Muscle layer of duodenum (tissue), 2 donors: ENCODE results near the gene MINDY1.

Experiments
- H3K27ac ChIP-seq: one replicate; pipeline ENCODE4 v1.7.0; 2013; ENCODE audit warnings: mild to moderate bottlenecking, low read length
- H3K27me3 ChIP-seq: one replicate; pipeline ENCODE4 v1.7.0; 2013; ENCODE audit warnings: low read depth, mild to moderate bottlenecking, control low read depth, low read length
- H3K36me3 ChIP-seq, 2 donors: one replicate each; pipeline ENCODE4 v1.7.0; 2013; ENCODE audit warnings: low read length in 2 of 2, control low read depth in 1 of 2, mild to moderate bottlenecking in 1 of 2; ENCODE audit not compliant: insufficient read depth in 2 of 2, control insufficient read depth in 1 of 2
- H3K4me1 ChIP-seq, 2 donors: one replicate each; pipeline ENCODE4 v1.7.0; 2013; ENCODE audit warnings: low read length in 2 of 2, mild to moderate bottlenecking in 2 of 2, control low read depth in 1 of 2, moderate library complexity in 1 of 2; ENCODE audit not compliant: insufficient read depth in 2 of 2, control insufficient read depth in 1 of 2
- H3K4me3 ChIP-seq, 2 donors: one replicate each; pipeline ENCODE4 v1.7.0; 2013; ENCODE audit warnings: low read length in 2 of 2, low read depth in 1 of 2, mild to moderate bottlenecking in 1 of 2
- H3K9me3 ChIP-seq, 2 donors: one replicate each; pipeline ENCODE4 v1.7.0; 2013; ENCODE audit warnings: low read length in 2 of 2, control low read depth in 1 of 2, mild to moderate bottlenecking in 1 of 2; ENCODE audit not compliant: control insufficient read depth in 1 of 2
- donor health status: healthy.

MINDY1 gene

GRCh38 chr1:151006327-151007052 lies at the start of gene MINDY1:
TSS of gene MINDY1 (minus strand) at chr1:151006902. CDS start at chr1:151002617, 4,285 bp downstream.
- H3K36me3 ChIP-seq, result peaks cover 4 to 16% of the 10 kb centered on the region in 2 donors
- H3K4me3 ChIP-seq, result peak within 1 kb of the TSS; percentile 82 to 88
- H3K27ac ChIP-seq, result peak within 1 kb of the TSS; percentile 95
- H3K27me3 ChIP-seq, result no peaks in the 10 kb centered on the region
- H3K9me3 ChIP-seq, result no peaks in the 10 kb centered on the region
- H3K4me1 ChIP-seq, result peaks cover 25 to 62% of the 10 kb centered on the region in 2 donors

GRCh38 chr1:151056149-151056548 lies 49.4 kb upstream of the MINDY1 start:
- H3K4me1 ChIP-seq, result peaks cover 7 to 38% of the 10 kb centered on the region in 2 donors
- H3K9me3 ChIP-seq, result no peaks in the 10 kb centered on the region
- H3K36me3 ChIP-seq, result peaks cover 42 to 64% of the 10 kb centered on the region in 2 donors
- H3K4me3 ChIP-seq, result peak overlapping the region; percentile 2 to 99
- H3K27ac ChIP-seq, result peak overlapping the region; percentile 70
- H3K27me3 ChIP-seq, result no peaks in the 10 kb centered on the region

- peaks cover 42 to 64% of the 10 kb centered on the region in 2 donors for H3K36me3 ChIP-seq
- no peaks in the 10 kb centered on the region for H3K9me3 ChIP-seq
- H3K27ac ChIP-seq, result peak overlapping the region; percentile 70
- peaks cover 7 to 33% of the 10 kb centered on the region in 2 donors for H3K4me1 ChIP-seq
- H3K4me3 ChIP-seq, result no peak overlapping the region
- H3K27me3 ChIP-seq, result no peaks in the 10 kb centered on the region
These were observed 48.9 kb upstream of the MINDY1 start for GRCh38 chr1:151055581-151055980.

- H3K27me3 ChIP-seq, result no peaks in the 10 kb centered on the region
- H3K4me3 ChIP-seq, result no peak overlapping the region
- H3K4me1 ChIP-seq, result peaks cover 7 to 33% of the 10 kb centered on the region in 2 donors
- peak overlapping the region; percentile 70 for H3K27ac ChIP-seq
- H3K9me3 ChIP-seq, result no peaks in the 10 kb centered on the region
- H3K36me3 ChIP-seq, result peaks cover 42 to 64% of the 10 kb centered on the region in 2 donors
These were observed 48.4 kb upstream of the MINDY1 start for GRCh38 chr1:151054971-151055547.

- Histone ChIP-seq H3K36me3 (peaks cover 42 to 47% of the 10 kb centered on the region in 2 donors), H3K4me1 (peaks cover 6 to 27% of the 10 kb centered on the region in 2 donors), H3K9me3 (no peaks in the 10 kb centered on the region), H3K27me3 (no peaks in the 10 kb centered on the region), H3K4me3 (no peak overlapping the region), H3K27ac (no peak overlapping the region)
These were observed 44.8 kb upstream of the MINDY1 start for GRCh38 chr1:151051356-151052009.

- Histone ChIP-seq H3K36me3 (peaks cover 31 to 38% of the 10 kb centered on the region in 2 donors), H3K4me1 (peaks cover 6 to 14% of the 10 kb centered on the region in 2 donors), H3K27ac (no peak overlapping the region), H3K9me3 (no peaks in the 10 kb centered on the region), H3K4me3 (no peak overlapping the region), H3K27me3 (no peaks in the 10 kb centered on the region)
These were observed 43.5 kb upstream of the MINDY1 start for GRCh38 chr1:151050051-151050688.

GRCh38 chr1:151049458-151049857 lies 42.8 kb upstream of the MINDY1 start:
- Histone ChIP-seq H3K4me3 (no peak overlapping the region), H3K27me3 (no peaks in the 10 kb centered on the region), H3K4me1 (peaks cover 6 to 14% of the 10 kb centered on the region in 2 donors), H3K9me3 (no peaks in the 10 kb centered on the region), H3K36me3 (peaks cover 24 to 31% of the 10 kb centered on the region in 2 donors), H3K27ac (no peak overlapping the region)

- peak overlapping the region; percentile 83 to 92 for H3K4me3 ChIP-seq
- no peaks in the 10 kb centered on the region for H3K27me3 ChIP-seq
- peaks cover 16 to 23% of the 10 kb centered on the region in 2 donors for H3K36me3 ChIP-seq
- H3K4me1 ChIP-seq, result peaks cover 6 to 14% of the 10 kb centered on the region in 2 donors
- no peaks in the 10 kb centered on the region for H3K9me3 ChIP-seq
- peak overlapping the region; percentile 78 for H3K27ac ChIP-seq
These were observed 41.9 kb upstream of the MINDY1 start for GRCh38 chr1:151048645-151049032.

GRCh38 chr1:151047925-151048644 lies 41.4 kb upstream of the MINDY1 start:
- Histone ChIP-seq H3K9me3 (no peaks in the 10 kb centered on the region), H3K27ac (peak overlapping the region; percentile 78), H3K36me3 (peaks cover 11 to 17% of the 10 kb centered on the region in 2 donors), H3K4me1 (peaks cover 6 to 14% of the 10 kb centered on the region in 2 donors), H3K4me3 (peak overlapping the region; percentile 83 to 92), H3K27me3 (no peaks in the 10 kb centered on the region)

GRCh38 chr1:151047591-151047924 lies 40.9 kb upstream of the MINDY1 start, which contains the start of gene C1orf56:
TSS of gene C1orf56 (plus strand) at chr1:151047751. CDS start at chr1:151047848, 97 bp downstream.
- Histone ChIP-seq H3K36me3 (peaks cover 7 to 12% of the 10 kb centered on the region in 2 donors), H3K4me1 (peaks cover 6 to 14% of the 10 kb centered on the region in 2 donors), H3K27ac (peak within 1 kb of the TSS; percentile 78), H3K27me3 (no peaks in the 10 kb centered on the region), H3K4me3 (peak within 1 kb of the TSS; percentile 83 to 92), H3K9me3 (no peaks in the 10 kb centered on the region)
